ENCODE data around the gene BICD1.

BICD1 gene

GRCh38 chr12:32293808-32294419 lies 187.3 kb downstream of the BICD1 start:
- H3K9ac ChIP-seq (ENCODE audit: low read length): no peak overlapping the region
- H3K27ac ChIP-seq (ENCODE audit: low read depth, low read length): no peak overlapping the region
- H3K4me1 ChIP-seq (ENCODE audit: insufficient read depth, low read length): no peaks in the 10 kb centered on the region
- H3K4me3 ChIP-seq (ENCODE audit: low read depth in 1 of 2, low read length in 2 of 2): no peak overlapping the region
- H3K36me3 ChIP-seq (ENCODE audit: insufficient read depth, low read length): no peaks in the 10 kb centered on the region
- H3K27me3 ChIP-seq (ENCODE audit: control insufficient read depth in 1 of 2, insufficient read depth in 2 of 2, low read length in 2 of 2): no peaks in the 10 kb centered on the region
- no peaks in the 10 kb centered on the region for H3K9me3 ChIP-seq (ENCODE audit: low read length)

- H3K9me3 ChIP-seq (ENCODE audit: low read length): no peaks in the 10 kb centered on the region
Observed at GRCh38 chr12:32296567-32296966, 189.9 kb downstream of the BICD1 start.

GRCh38 chr12:32298917-32299316 lies 192.3 kb downstream of the BICD1 start:
- Histone ChIP-seq H3K27me3 (ENCODE audit: control insufficient read depth in 1 of 2, insufficient read depth in 2 of 2, low read length in 2 of 2) (no peaks in the 10 kb centered on the region), H3K36me3 (ENCODE audit: insufficient read depth, low read length) (no peaks in the 10 kb centered on the region), H3K4me1 (ENCODE audit: insufficient read depth, low read length) (no peaks in the 10 kb centered on the region), H3K9ac (ENCODE audit: low read length) (no peak overlapping the region), H3K4me3 (ENCODE audit: low read depth in 1 of 2, low read length in 2 of 2) (no peak overlapping the region), H3K27ac (ENCODE audit: low read depth, low read length) (no peak overlapping the region), H3K9me3 (ENCODE audit: low read length) (no peaks in the 10 kb centered on the region)

More at GRCh38 chr12:32296567-32296966, 189.9 kb downstream of the BICD1 start:
- H3K36me3 ChIP-seq (ENCODE audit: insufficient read depth, low read length): no peaks in the 10 kb centered on the region
- no peak overlapping the region for H3K27ac ChIP-seq (ENCODE audit: low read depth, low read length)
- H3K4me1 ChIP-seq (ENCODE audit: insufficient read depth, low read length): no peaks in the 10 kb centered on the region
- H3K9ac ChIP-seq (ENCODE audit: low read length): no peak overlapping the region
- no peak overlapping the region for H3K4me3 ChIP-seq (ENCODE audit: low read depth in 1 of 2, low read length in 2 of 2)
- H3K27me3 ChIP-seq (ENCODE audit: control insufficient read depth in 1 of 2, insufficient read depth in 2 of 2, low read length in 2 of 2): no peaks in the 10 kb centered on the region

GRCh38 chr12:32301216-32301615 lies 194.6 kb downstream of the BICD1 start:
- Histone ChIP-seq H3K9me3 (ENCODE audit: low read length) (no peaks in the 10 kb centered on the region), H3K27me3 (ENCODE audit: control insufficient read depth in 1 of 2, insufficient read depth in 2 of 2, low read length in 2 of 2) (no peaks in the 10 kb centered on the region), H3K36me3 (ENCODE audit: insufficient read depth, low read length) (no peaks in the 10 kb centered on the region), H3K9ac (ENCODE audit: low read length) (no peak overlapping the region), H3K4me1 (ENCODE audit: insufficient read depth, low read length) (no peaks in the 10 kb centered on the region), H3K27ac (ENCODE audit: low read depth, low read length) (no peak overlapping the region), H3K4me3 (ENCODE audit: low read depth in 1 of 2, low read length in 2 of 2) (no peak overlapping the region)

GRCh38 chr12:32302218-32303173 lies 195.8 kb downstream of the BICD1 start:
- no peak overlapping the region for H3K4me3 ChIP-seq (ENCODE audit: low read depth in 1 of 2, low read length in 2 of 2)
- no peaks in the 10 kb centered on the region for H3K4me1 ChIP-seq (ENCODE audit: insufficient read depth, low read length)
- H3K9me3 ChIP-seq (ENCODE audit: low read length): no peaks in the 10 kb centered on the region
- no peaks in the 10 kb centered on the region for H3K36me3 ChIP-seq (ENCODE audit: insufficient read depth, low read length)
- H3K27ac ChIP-seq (ENCODE audit: low read depth, low read length): no peak overlapping the region
- H3K27me3 ChIP-seq (ENCODE audit: control insufficient read depth in 1 of 2, insufficient read depth in 2 of 2, low read length in 2 of 2): no peaks in the 10 kb centered on the region
- H3K9ac ChIP-seq (ENCODE audit: low read length): no peak overlapping the region

GRCh38 chr12:32303174-32303549 lies 196.5 kb downstream of the BICD1 start:
- Histone ChIP-seq H3K27me3 (ENCODE audit: control insufficient read depth in 1 of 2, insufficient read depth in 2 of 2, low read length in 2 of 2) (no peaks in the 10 kb centered on the region), H3K9me3 (ENCODE audit: low read length) (no peaks in the 10 kb centered on the region), H3K9ac (ENCODE audit: low read length) (no peak overlapping the region), H3K36me3 (ENCODE audit: insufficient read depth, low read length) (no peaks in the 10 kb centered on the region), H3K4me3 (ENCODE audit: low read depth in 1 of 2, low read length in 2 of 2) (no peak overlapping the region), H3K4me1 (ENCODE audit: insufficient read depth, low read length) (no peaks in the 10 kb centered on the region), H3K27ac (ENCODE audit: low read depth, low read length) (no peak overlapping the region)

- no peak overlapping the region for H3K4me3 ChIP-seq (ENCODE audit: low read depth in 1 of 2, low read length in 2 of 2)
- no peaks in the 10 kb centered on the region for H3K9me3 ChIP-seq (ENCODE audit: low read length)
- H3K9ac ChIP-seq (ENCODE audit: low read length): no peak overlapping the region
- no peak overlapping the region for H3K27ac ChIP-seq (ENCODE audit: low read depth, low read length)
- no peaks in the 10 kb centered on the region for H3K36me3 ChIP-seq (ENCODE audit: insufficient read depth, low read length)
- H3K27me3 ChIP-seq (ENCODE audit: control insufficient read depth in 1 of 2, insufficient read depth in 2 of 2, low read length in 2 of 2): no peaks in the 10 kb centered on the region
- H3K4me1 ChIP-seq (ENCODE audit: insufficient read depth, low read length): no peaks in the 10 kb centered on the region
Observed at GRCh38 chr12:32305163-32305562, 198.5 kb downstream of the BICD1 start.

GRCh38 chr12:32307326-32307725 lies 200.7 kb downstream of the BICD1 start:
- Histone ChIP-seq H3K9ac (ENCODE audit: low read length) (no peak overlapping the region), H3K36me3 (ENCODE audit: insufficient read depth, low read length) (no peaks in the 10 kb centered on the region), H3K9me3 (ENCODE audit: low read length) (no peaks in the 10 kb centered on the region), H3K27me3 (ENCODE audit: control insufficient read depth in 1 of 2, insufficient read depth in 2 of 2, low read length in 2 of 2) (no peaks in the 10 kb centered on the region), H3K4me3 (ENCODE audit: low read depth in 1 of 2, low read length in 2 of 2) (no peak overlapping the region), H3K27ac (ENCODE audit: low read depth, low read length) (no peak overlapping the region), H3K4me1 (ENCODE audit: insufficient read depth, low read length) (no peaks in the 10 kb centered on the region)

GRCh38 chr12:32309811-32310736 lies 203.4 kb downstream of the BICD1 start:
- no peaks in the 10 kb centered on the region for H3K4me1 ChIP-seq (ENCODE audit: insufficient read depth, low read length)
- no peaks in the 10 kb centered on the region for H3K27me3 ChIP-seq (ENCODE audit: control insufficient read depth in 1 of 2, insufficient read depth in 2 of 2, low read length in 2 of 2)
- H3K27ac ChIP-seq (ENCODE audit: low read depth, low read length): no peak overlapping the region
- no peak overlapping the region for H3K9ac ChIP-seq (ENCODE audit: low read length)
- H3K9me3 ChIP-seq (ENCODE audit: low read length): no peaks in the 10 kb centered on the region
- H3K4me3 ChIP-seq (ENCODE audit: low read depth in 1 of 2, low read length in 2 of 2): no peak overlapping the region
- no peaks in the 10 kb centered on the region for H3K36me3 ChIP-seq (ENCODE audit: insufficient read depth, low read length)

- H3K9me3 ChIP-seq (ENCODE audit: low read length): no peaks in the 10 kb centered on the region
- H3K4me3 ChIP-seq (ENCODE audit: low read depth in 1 of 2, low read length in 2 of 2): no peak overlapping the region
- no peaks in the 10 kb centered on the region for H3K27me3 ChIP-seq (ENCODE audit: control insufficient read depth in 1 of 2, insufficient read depth in 2 of 2, low read length in 2 of 2)
- H3K27ac ChIP-seq (ENCODE audit: low read depth, low read length): no peak overlapping the region
- no peaks in the 10 kb centered on the region for H3K36me3 ChIP-seq (ENCODE audit: insufficient read depth, low read length)
- no peaks in the 10 kb centered on the region for H3K4me1 ChIP-seq (ENCODE audit: insufficient read depth, low read length)
- H3K9ac ChIP-seq (ENCODE audit: low read length): no peak overlapping the region
Observed at GRCh38 chr12:32312049-32312670, 205.5 kb downstream of the BICD1 start.

GRCh38 chr12:32322354-32322753 lies 215.7 kb downstream of the BICD1 start:
- Histone ChIP-seq H3K9ac (ENCODE audit: low read length) (no peak overlapping the region), H3K4me1 (ENCODE audit: insufficient read depth, low read length) (no peaks in the 10 kb centered on the region), H3K4me3 (ENCODE audit: low read depth in 1 of 2, low read length in 2 of 2) (no peak overlapping the region), H3K27ac (ENCODE audit: low read depth, low read length) (no peak overlapping the region), H3K36me3 (ENCODE audit: insufficient read depth, low read length) (no peaks in the 10 kb centered on the region), H3K27me3 (ENCODE audit: control insufficient read depth in 1 of 2, insufficient read depth in 2 of 2, low read length in 2 of 2) (no peaks in the 10 kb centered on the region), H3K9me3 (ENCODE audit: low read length) (no peaks in the 10 kb centered on the region)
